CD14-positive monocyte (primary cell): Measurements from ENCODE around the gene GSC. TPM values are rescaled to one million over a fixed set of nuclear protein-coding genes. Genes with fewer than 3 reads are reported as not detected.
"Not testable (repeated sequence)": the region's sequence is repeated elsewhere in the genome, so short reads cannot be mapped to it uniquely, and the experiment has no call there.

ENCODE experiments used
- DNase-seq, 3 donors: peaks; one replicate each; pipeline ENCODE4 v3.0.0-alpha.2; 2011 to 2022
- H2AFZ ChIP-seq: 2 replicates; pipeline ENCODE4 v1.6.0; 2012; ENCODE audit warnings: mild to moderate bottlenecking, low read depth, low read length, inconsistent platforms; ENCODE audit not compliant: insufficient read depth, poor library complexity, severe bottlenecking
- H3K27ac ChIP-seq, 2 donors: 1 replicate in 1 of 2; 2 replicates in 1 of 2; pipeline ENCODE4 v1.5.1; 2012 to 2013; ENCODE audit warnings: low read length in 2 of 2, control low read depth in 1 of 2, inconsistent platforms in 1 of 2, low read depth in 1 of 2, mild to moderate bottlenecking in 1 of 2
- H3K27me3 ChIP-seq, 2 donors: one replicate each; pipeline versions ENCODE4 v1.6.0 to v1.6.1; 2011 to 2013; ENCODE audit warnings: low read length in 2 of 2; ENCODE audit not compliant: control insufficient read depth in 2 of 2, insufficient read depth in 2 of 2
- H3K36me3 ChIP-seq, 2 donors: replicated peaks in 1 of 2; 1 replicate in 1 of 2; 2 replicates in 1 of 2; pipeline versions ENCODE4 v1.5.1 to v1.6.1; 2012 to 2013; ENCODE audit warnings: low read length in 2 of 2, control low read depth in 1 of 2, inconsistent platforms in 1 of 2, mild to moderate bottlenecking in 1 of 2; ENCODE audit not compliant: insufficient read depth in 2 of 2, control insufficient read depth in 1 of 2
- H3K4me1 ChIP-seq, 2 donors: 1 replicate in 1 of 2; 2 replicates in 1 of 2; pipeline versions ENCODE4 v1.5.1 to v1.6.1; 2012 to 2013; ENCODE audit warnings: low read length in 2 of 2, control low read depth in 1 of 2, inconsistent platforms in 1 of 2, mild to moderate bottlenecking in 1 of 2, moderate library complexity in 1 of 2; ENCODE audit not compliant: insufficient read depth in 2 of 2, control insufficient read depth in 1 of 2
- H3K4me2 ChIP-seq: replicated peaks from 2 replicates; pipeline ENCODE3; 2012; ENCODE audit warnings: low read length, moderate library complexity, mild to moderate bottlenecking; ENCODE audit not compliant: poor library complexity, severe bottlenecking; ENCODE audit errors: extremely low read depth
- H3K4me3 ChIP-seq, 3 experiments: fragments of 200-600 bp in 1 of 3; sonication (generic) in 1 of 3; replicated peaks in 1 of 3; 1 replicate in 2 of 3; 2 replicates in 1 of 3; pipeline ENCODE4 v1.5.1; 2011 to 2013; ENCODE audit warnings: low read length in 3 of 3, mild to moderate bottlenecking in 3 of 3, control low read depth in 2 of 3, low read depth in 2 of 3, inconsistent platforms in 1 of 3, moderate library complexity in 1 of 3
- H3K79me2 ChIP-seq: 2 replicates; pipeline ENCODE4 v1.6.0; 2012; ENCODE audit warnings: mild to moderate bottlenecking, control low read depth, inconsistent platforms, low read length, moderate library complexity; ENCODE audit not compliant: insufficient read depth
- H3K9ac ChIP-seq: 2 replicates; pipeline ENCODE4 v1.6.0; 2017; ENCODE audit warnings: low read length, mild to moderate bottlenecking; ENCODE audit not compliant: insufficient read depth, poor library complexity, severe bottlenecking
- H3K9me3 ChIP-seq, 2 donors: replicated peaks in 1 of 2; 1 replicate in 1 of 2; 2 replicates in 1 of 2; pipeline versions ENCODE4 v1.5.1 to v1.6.1; 2012 to 2013; ENCODE audit warnings: low read length in 2 of 2, control low read depth in 1 of 2; ENCODE audit not compliant: control insufficient read depth in 1 of 2, insufficient read depth in 1 of 2
- H4K20me1 ChIP-seq: 2 replicates; pipeline ENCODE4 v1.6.0; 2012; ENCODE audit warnings: mild to moderate bottlenecking, low read length, control low read depth, moderate library complexity; ENCODE audit not compliant: insufficient read depth
- H3K27ac Mint-ChIP-seq, 7 donors: one replicate each; pipeline ENCODE4 v1.8.0; 2020; ENCODE audit warnings: mild to moderate bottlenecking in 7 of 7, mixed read lengths in 7 of 7, moderate library complexity in 6 of 7, inconsistent platforms in 2 of 7
- H3K27me3 Mint-ChIP-seq, 3 donors: one replicate each; pipeline ENCODE4 v1.8.0; 2021 to 2022; ENCODE audit warnings: low read depth in 3 of 3, mild to moderate bottlenecking in 3 of 3, mixed read lengths in 3 of 3, moderate library complexity in 3 of 3, inconsistent platforms in 1 of 3
- H3K36me3 Mint-ChIP-seq, 2 donors: one replicate each; pipeline ENCODE4 v1.8.0; 2020; ENCODE audit warnings: mixed read lengths in 2 of 2, inconsistent platforms in 1 of 2, mild to moderate bottlenecking in 1 of 2
- H3K4me1 Mint-ChIP-seq: one replicate; pipeline ENCODE4 v1.8.0; 2020; ENCODE audit warnings: mild to moderate bottlenecking, mixed read lengths
- H3K4me3 Mint-ChIP-seq, 2 donors: one replicate each; pipeline ENCODE4 v1.8.0; 2020; ENCODE audit warnings: mild to moderate bottlenecking in 2 of 2, mixed read lengths in 2 of 2, moderate library complexity in 1 of 2
- H3K9me3 Mint-ChIP-seq, 7 donors: one replicate each; pipeline ENCODE4 v1.8.0; 2020 to 2022; ENCODE audit warnings: mixed read lengths in 7 of 7, mild to moderate bottlenecking in 6 of 7, moderate library complexity in 6 of 7, inconsistent platforms in 2 of 7
- WGBS: methylation state at CpG from one replicate; pipeline ENCODE4 v1.1.5; 2013; ENCODE audit warnings: missing lambda C conversion rate; ENCODE audit not compliant: insufficient coverage; 5-methylcytosine and 5-hydroxymethylcytosine counted together
- intact Hi-C, 2 donors: fragments of 100-400 bp; cut with micrococcal nuclease; formaldehyde crosslinking; loops; one replicate each; pipeline versions ENCODE4 v1.15.0 to v1.15.1; 2023
- polyA plus RNA-seq, 3 donors: library from polyadenylated mRNA; depleted of rRNA in 1 of 3; unstranded in 2 of 3; stranded (reverse) in 1 of 3; fragments of 300-500 nt in 2 of 3; fragments of >200 nt in 1 of 3; fragmentation: Illumina TruSeq in 2 of 3; gene quantifications; 1 replicate in 2 of 3; 2 replicates in 1 of 3; pipeline ENCODE4 v1.2.3, GENCODE V29; 2012 to 2021
- TF ChIP-seq, protein P1 (sequence below): fragments of 200-600 bp; IDR thresholded peaks from one replicate; pipeline ENCODE4 v1.8.0; 2022; ENCODE audit warnings: antibody characterized with exemption, mild to moderate bottlenecking

Gene GSC
- polyA plus RNA-seq, 3 donors, result not detected

DNA sequence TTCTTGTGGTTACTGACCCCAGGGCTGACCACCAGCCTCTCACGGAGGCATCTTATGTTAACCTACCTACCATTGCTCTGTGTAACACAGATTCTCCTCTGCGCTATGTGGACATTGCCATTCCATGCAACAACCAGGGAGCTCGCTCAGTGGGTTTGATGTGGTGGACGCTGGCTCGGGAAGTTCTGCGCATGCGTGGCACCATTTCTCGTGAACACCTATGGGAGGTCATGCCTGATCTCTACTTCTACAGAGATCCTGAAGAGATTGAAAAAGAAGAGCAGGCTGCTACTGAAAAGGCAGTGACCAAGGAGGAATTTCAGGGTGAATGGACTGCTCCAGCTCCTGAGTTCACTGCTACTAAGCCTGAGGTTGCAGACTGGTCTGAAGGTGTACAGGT lies 43.3 kb downstream of the GSC start:
- H2AFZ ChIP-seq, intact Hi-C loops, H3K4me1 ChIP-seq, H3K79me2 ChIP-seq, DNase-seq, H3K4me3 Mint-ChIP-seq, H3K27ac ChIP-seq, H3K9me3 Mint-ChIP-seq, H4K20me1 ChIP-seq, H3K27me3 ChIP-seq, H3K9ac ChIP-seq, H3K4me1 Mint-ChIP-seq, H3K27ac Mint-ChIP-seq, H3K9me3 ChIP-seq, H3K4me3 ChIP-seq, H3K36me3 ChIP-seq, H3K36me3 Mint-ChIP-seq, H3K4me2 ChIP-seq: not testable (repeated sequence)
- no CpG with 5 or more reads among the region's 8 CpGs for WGBS
- peaks cover 5 to 13% (median 8%) of the 10 kb centered on the region in 3 donors for H3K27me3 Mint-ChIP-seq

DNA sequence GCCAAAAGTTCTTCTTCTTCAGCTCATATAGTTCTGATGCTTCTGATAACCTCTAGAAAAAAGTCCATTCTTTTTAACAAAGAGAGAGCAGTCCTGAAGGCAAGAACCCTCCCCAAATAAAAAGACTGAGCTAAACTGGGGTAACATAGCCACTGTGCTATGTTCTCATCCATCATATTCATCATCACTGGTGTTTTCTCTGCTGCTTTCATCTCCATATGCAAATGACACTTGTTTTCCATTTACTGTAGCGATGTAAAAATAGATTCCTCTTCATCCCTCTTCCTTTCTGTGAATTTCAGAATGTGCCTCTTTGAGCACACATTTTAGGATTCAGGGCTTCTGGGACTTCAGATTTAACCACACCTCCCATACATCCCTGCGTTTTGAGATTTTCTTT lies 44.9 kb downstream of the GSC start:
- Histone ChIP-seq H4K20me1 (no peaks in the 10 kb centered on the region), H3K9ac (no peak overlapping the region), H3K79me2 (no peaks in the 10 kb centered on the region), H3K27ac (no peak overlapping the region), H3K4me3 (no peak overlapping the region), H3K4me2 (no peak overlapping the region), H2AFZ (no peak overlapping the region), H3K4me1 (no peaks in the 10 kb centered on the region), H3K9me3 (no peaks in the 10 kb centered on the region), H3K36me3 (no peaks in the 10 kb centered on the region), H3K27me3 (no peaks in the 10 kb centered on the region)
- Mint-ChIP-seq H3K4me1 (no peaks in the 10 kb centered on the region), H3K27me3 (peaks cover 5 to 13% (median 11%) of the 10 kb centered on the region in 3 donors), H3K4me3 (no peak overlapping the region), H3K9me3 (peaks cover 0 to 1% (median 0%) of the 10 kb centered on the region in 7 donors), H3K36me3 (no peaks in the 10 kb centered on the region), H3K27ac (no peak overlapping the region)
- TF ChIP-seq, protein P1, sequence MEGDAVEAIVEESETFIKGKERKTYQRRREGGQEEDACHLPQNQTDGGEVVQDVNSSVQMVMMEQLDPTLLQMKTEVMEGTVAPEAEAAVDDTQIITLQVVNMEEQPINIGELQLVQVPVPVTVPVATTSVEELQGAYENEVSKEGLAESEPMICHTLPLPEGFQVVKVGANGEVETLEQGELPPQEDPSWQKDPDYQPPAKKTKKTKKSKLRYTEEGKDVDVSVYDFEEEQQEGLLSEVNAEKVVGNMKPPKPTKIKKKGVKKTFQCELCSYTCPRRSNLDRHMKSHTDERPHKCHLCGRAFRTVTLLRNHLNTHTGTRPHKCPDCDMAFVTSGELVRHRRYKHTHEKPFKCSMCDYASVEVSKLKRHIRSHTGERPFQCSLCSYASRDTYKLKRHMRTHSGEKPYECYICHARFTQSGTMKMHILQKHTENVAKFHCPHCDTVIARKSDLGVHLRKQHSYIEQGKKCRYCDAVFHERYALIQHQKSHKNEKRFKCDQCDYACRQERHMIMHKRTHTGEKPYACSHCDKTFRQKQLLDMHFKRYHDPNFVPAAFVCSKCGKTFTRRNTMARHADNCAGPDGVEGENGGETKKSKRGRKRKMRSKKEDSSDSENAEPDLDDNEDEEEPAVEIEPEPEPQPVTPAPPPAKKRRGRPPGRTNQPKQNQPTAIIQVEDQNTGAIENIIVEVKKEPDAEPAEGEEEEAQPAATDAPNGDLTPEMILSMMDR, result no peak
- intact Hi-C loops, result no loop called here
- no CpG with 5 or more reads among the region's 2 CpGs for WGBS
- no peak for DNase-seq
